ENCODE data around the gene PSMB11. TPM values are rescaled to one million over a fixed set of nuclear protein-coding genes. Genes with fewer than 3 reads are reported as not detected.

PSMB11 gene
- total RNA-seq, 1 experiment from 2014 or later: not detected

DNA sequence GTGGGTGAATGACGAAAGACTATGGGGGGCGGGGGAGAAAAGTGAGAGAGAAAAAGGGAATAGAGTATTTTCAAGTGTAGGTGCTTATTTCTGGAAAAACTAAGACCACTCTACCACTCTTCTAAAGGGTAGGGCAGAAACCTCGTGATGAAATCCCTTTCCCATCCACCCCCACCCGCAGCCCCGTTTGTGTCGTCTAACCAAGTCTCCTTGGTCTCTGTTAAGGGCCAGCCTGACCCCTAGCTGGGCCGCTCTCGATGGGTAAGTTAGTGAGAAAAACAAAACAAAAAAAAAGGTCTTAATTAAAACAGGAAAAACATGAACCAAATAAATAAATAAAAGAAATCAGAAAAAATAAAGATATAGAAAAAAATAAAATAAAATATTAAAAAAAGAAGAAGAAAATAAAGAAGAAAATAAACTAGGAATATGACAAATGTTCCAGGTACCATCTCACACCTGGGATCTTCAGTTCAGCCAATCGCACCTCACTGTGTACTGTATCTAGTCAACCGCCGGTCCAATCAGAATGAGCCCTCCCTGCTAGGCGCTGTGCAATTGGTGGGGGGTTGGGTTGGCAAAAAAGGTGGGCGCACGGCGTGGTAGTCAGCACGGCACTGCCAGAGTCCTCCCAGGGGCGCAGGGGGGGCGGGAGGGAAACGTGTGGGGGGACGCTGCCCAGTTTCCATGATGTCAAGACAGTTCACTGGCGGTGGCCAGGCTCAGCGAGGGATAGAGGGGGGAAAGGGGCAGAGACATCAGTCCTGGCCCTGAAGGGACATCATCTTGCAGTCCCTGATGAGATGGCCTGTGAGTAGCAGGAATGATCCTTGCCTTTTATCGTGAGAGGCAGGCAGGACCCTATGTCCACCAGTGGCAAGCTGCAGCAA is 25.1 kb downstream of the PSMB11 start:
- peaks cover 60 to 85% (median 76%) of the 10 kb centered on the region in 3 experiments for H3K36me3 Mint-ChIP-seq (ENCODE audit: insufficient read depth in 1 of 3, low read depth in 3 of 3)
- H3K9me3 Mint-ChIP-seq: no peaks in the 10 kb centered on the region
- H3K4me3 Mint-ChIP-seq: no peak overlapping the region
- peaks cover 27 to 41% of the 10 kb centered on the region in 2 experiments for H3K4me1 Mint-ChIP-seq
- Histone ChIP-seq H2AK5ac (ENCODE audit: insufficient read length, low read length) (no peak overlapping the region), H3K14ac (ENCODE audit: insufficient read depth, low read length) (no peak overlapping the region), H3K27ac (ENCODE audit: insufficient read length, low read depth, low read length) (no peak overlapping the region), H3K79me2 (ENCODE audit: insufficient read depth, low read length) (peaks cover 5% of the 10 kb centered on the region; the same call in 1 of the 2 replicates), H2BK12ac (ENCODE audit: insufficient read length, low read depth, low read length) (no peak overlapping the region), H3K4me1 (ENCODE audit: insufficient read depth, low read length) (0 out of 2 replicates have a peak, but pooled peaks cover 3% of the 10 kb centered on the region), H2BK120ac (ENCODE audit: low read depth, low read length, poor library complexity, severe bottlenecking) (no peak overlapping the region), H3K79me1 (ENCODE audit: insufficient read depth, low read depth, low read length, poor library complexity, severe bottlenecking) (peaks cover 17% of the 10 kb centered on the region), H3T11ph (ENCODE audit: low read length) (no peak overlapping the region), H2BK5ac (ENCODE audit: insufficient read length, low read length) (no peak overlapping the region), H3K9me3 (ENCODE audit: control insufficient read depth, low read depth, low read length) (no peaks in the 10 kb centered on the region), H4K91ac (ENCODE audit: insufficient read length, low read depth, low read length) (no peak overlapping the region), H2BK20ac (ENCODE audit: low read depth, low read length, poor library complexity, severe bottlenecking) (no peak overlapping the region), H3K4ac (ENCODE audit: low read depth, low read length) (no peak overlapping the region), H3K23ac (ENCODE audit: insufficient read length, low read depth, low read length) (no peak overlapping the region), H3K23me2 (ENCODE audit: insufficient read length, low read depth, low read length, poor library complexity, severe bottlenecking) (peaks cover 12% of the 10 kb centered on the region), H3K4me2 (ENCODE audit: insufficient read depth, insufficient read length, low read length) (no peak overlapping the region), H3K56ac (ENCODE audit: insufficient read length, low read depth, low read length) (no peak overlapping the region), H4K8ac (replicated peaks; ENCODE audit: insufficient read length, low read depth, low read length) (no peak overlapping the region), H3K18ac (ENCODE audit: insufficient read length, low read depth, low read length) (no peak overlapping the region), H4K20me1 (ENCODE audit: control insufficient read depth, insufficient read depth, insufficient read length) (peaks cover 3% of the 10 kb centered on the region), H3K9ac (ENCODE audit: extremely low read depth, insufficient read length, low read length) (no peak overlapping the region), H2BK15ac (ENCODE audit: low read depth, low read length) (no peak overlapping the region), H4K5ac (ENCODE audit: insufficient read length, low read depth, low read length) (no peak overlapping the region), H3K27me3 (ENCODE audit: insufficient read depth, low read length) (no peaks in the 10 kb centered on the region), H2AFZ (ENCODE audit: low read length) (no peak overlapping the region)
- WGBS (ENCODE audit: extremely low coverage, insufficient read length, low lambda C conversion rate): no CpG with 5 or more reads among the region's 23 CpGs
- TF ChIP-seq, protein P1, sequence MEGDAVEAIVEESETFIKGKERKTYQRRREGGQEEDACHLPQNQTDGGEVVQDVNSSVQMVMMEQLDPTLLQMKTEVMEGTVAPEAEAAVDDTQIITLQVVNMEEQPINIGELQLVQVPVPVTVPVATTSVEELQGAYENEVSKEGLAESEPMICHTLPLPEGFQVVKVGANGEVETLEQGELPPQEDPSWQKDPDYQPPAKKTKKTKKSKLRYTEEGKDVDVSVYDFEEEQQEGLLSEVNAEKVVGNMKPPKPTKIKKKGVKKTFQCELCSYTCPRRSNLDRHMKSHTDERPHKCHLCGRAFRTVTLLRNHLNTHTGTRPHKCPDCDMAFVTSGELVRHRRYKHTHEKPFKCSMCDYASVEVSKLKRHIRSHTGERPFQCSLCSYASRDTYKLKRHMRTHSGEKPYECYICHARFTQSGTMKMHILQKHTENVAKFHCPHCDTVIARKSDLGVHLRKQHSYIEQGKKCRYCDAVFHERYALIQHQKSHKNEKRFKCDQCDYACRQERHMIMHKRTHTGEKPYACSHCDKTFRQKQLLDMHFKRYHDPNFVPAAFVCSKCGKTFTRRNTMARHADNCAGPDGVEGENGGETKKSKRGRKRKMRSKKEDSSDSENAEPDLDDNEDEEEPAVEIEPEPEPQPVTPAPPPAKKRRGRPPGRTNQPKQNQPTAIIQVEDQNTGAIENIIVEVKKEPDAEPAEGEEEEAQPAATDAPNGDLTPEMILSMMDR (conservative IDR thresholded peaks at IDR 0.05): no peak
- peak overlapping the region in 1 of 3 experiments; percentile 85; a peak in 2 of 7 replicates for H3K27ac Mint-ChIP-seq
- H3K27me3 Mint-ChIP-seq (ENCODE audit: low read depth): no peaks in the 10 kb centered on the region; the same call in 1 of the 2 replicates
- no peak for DNase-seq
